ENCODE results near the gene HDAC6. TPM values are rescaled to one million over a fixed set of nuclear protein-coding genes. Genes with fewer than 3 reads are reported as not detected.

Gene HDAC6
- total and polyA plus RNA-seq, 2 of the 13 experiments (the other 11 are each of a cell fraction or from before 2014, with no cell fraction given): 80.4 to 93.6 TPM

DNA sequence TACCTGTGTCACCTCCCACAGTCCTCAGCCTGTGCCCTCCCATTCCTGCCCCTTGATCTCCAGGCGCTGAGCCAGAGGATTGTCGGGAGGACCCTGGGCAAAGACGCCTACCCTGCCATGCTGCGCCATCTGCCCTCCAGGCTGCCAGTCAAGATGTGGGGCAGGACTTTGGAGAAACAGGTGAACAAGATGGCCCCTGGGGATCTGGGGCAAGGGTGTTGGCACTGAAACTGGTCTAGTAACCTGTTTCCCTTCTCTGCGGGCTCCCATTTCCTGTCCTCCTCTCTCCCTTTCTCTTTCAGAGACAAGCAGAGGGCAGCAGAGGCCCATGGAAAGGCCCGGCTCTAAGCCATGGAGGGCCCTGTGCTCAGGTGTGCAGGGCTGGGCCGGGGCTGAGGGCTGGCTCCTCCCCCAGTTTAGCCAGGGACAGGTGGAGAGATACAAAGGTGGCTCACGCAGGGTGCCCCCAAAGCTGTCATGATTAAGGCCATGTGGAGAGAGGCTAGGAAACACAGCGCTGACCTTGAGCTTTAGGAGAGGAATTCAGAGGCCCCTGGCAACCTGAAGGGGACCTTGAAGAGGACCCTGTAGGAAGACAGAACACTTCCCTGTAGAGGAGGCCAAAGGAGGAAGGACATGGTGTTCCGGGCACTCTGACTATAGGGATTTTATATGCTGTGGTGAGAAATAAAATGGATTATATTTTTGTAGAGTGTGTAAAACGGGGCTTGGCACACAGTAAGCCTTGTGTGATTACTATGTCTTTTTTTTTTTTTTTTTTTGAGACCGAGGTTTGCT is 40.0 kb upstream of the HDAC6 start, which contains the start of gene GLOD5 (continued):
- TF ChIP-seq, protein P1, sequence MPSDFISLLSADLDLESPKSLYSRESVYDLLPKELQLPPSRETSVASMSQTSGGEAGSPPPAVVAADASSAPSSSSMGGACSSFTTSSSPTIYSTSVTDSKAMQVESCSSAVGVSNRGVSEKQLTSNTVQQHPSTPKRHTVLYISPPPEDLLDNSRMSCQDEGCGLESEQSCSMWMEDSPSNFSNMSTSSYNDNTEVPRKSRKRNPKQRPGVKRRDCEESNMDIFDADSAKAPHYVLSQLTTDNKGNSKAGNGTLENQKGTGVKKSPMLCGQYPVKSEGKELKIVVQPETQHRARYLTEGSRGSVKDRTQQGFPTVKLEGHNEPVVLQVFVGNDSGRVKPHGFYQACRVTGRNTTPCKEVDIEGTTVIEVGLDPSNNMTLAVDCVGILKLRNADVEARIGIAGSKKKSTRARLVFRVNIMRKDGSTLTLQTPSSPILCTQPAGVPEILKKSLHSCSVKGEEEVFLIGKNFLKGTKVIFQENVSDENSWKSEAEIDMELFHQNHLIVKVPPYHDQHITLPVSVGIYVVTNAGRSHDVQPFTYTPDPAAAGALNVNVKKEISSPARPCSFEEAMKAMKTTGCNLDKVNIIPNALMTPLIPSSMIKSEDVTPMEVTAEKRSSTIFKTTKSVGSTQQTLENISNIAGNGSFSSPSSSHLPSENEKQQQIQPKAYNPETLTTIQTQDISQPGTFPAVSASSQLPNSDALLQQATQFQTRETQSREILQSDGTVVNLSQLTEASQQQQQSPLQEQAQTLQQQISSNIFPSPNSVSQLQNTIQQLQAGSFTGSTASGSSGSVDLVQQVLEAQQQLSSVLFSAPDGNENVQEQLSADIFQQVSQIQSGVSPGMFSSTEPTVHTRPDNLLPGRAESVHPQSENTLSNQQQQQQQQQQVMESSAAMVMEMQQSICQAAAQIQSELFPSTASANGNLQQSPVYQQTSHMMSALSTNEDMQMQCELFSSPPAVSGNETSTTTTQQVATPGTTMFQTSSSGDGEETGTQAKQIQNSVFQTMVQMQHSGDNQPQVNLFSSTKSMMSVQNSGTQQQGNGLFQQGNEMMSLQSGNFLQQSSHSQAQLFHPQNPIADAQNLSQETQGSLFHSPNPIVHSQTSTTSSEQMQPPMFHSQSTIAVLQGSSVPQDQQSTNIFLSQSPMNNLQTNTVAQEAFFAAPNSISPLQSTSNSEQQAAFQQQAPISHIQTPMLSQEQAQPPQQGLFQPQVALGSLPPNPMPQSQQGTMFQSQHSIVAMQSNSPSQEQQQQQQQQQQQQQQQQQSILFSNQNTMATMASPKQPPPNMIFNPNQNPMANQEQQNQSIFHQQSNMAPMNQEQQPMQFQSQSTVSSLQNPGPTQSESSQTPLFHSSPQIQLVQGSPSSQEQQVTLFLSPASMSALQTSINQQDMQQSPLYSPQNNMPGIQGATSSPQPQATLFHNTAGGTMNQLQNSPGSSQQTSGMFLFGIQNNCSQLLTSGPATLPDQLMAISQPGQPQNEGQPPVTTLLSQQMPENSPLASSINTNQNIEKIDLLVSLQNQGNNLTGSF (CRISPR knock-in tag; IDR thresholded peaks at IDR 0.05): no peak
- TF ChIP-seq PAX8 (CRISPR knock-in tag; IDR thresholded peaks at IDR 0.05; ENCODE audit: borderline replicate concordance) (no peak), FOSL1 (CRISPR knock-in tag; IDR thresholded peaks at IDR 0.05; ENCODE audit: borderline replicate concordance) (no peak), SETDB1 (CRISPR knock-in tag; IDR thresholded peaks at IDR 0.05; ENCODE audit: borderline replicate concordance) (no peak), GABPA (IDR thresholded peaks at IDR 0.05; ENCODE audit: low read depth, low read length) (no peak), GABPA (CRISPR knock-in tag; IDR thresholded peaks at IDR 0.05; ENCODE audit: low read depth) (peak; percentile 42; the same call in 1 of the 2 replicates), FLYWCH1 (CRISPR knock-in tag; IDR thresholded peaks at IDR 0.05) (no peak), PCBP1 (IDR thresholded peaks at IDR 0.05; ENCODE audit: borderline replicate concordance, low read depth, low read length) (no peak)
- TF ChIP-seq, protein P2, sequence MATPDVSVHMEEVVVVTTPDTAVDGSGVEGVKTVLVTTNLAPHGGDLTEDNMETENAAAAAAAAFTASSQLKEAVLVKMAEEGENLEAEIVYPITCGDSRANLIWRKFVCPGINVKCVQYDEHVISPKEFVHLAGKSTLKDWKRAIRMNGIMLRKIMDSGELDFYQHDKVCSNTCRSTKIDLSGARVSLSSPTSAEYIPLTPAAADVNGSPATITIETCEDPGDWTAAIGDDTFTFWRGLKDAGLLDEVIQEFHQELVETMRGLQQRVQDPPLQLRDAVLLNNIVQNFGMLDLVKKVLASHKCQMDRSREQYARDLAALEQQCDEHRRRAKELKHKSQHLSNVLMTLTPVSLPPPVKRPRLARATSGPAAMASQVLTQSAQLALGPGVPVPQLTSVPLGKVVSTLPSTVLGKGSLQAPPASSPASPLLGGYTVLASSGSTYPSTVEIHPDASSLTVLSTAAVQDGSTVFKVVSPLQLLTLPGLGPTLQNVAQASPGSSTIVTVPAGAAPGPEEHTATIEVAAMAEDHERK (CRISPR knock-in tag; IDR thresholded peaks at IDR 0.05; ENCODE audit: low read depth): no peak
- TF ChIP-seq, protein P3, sequence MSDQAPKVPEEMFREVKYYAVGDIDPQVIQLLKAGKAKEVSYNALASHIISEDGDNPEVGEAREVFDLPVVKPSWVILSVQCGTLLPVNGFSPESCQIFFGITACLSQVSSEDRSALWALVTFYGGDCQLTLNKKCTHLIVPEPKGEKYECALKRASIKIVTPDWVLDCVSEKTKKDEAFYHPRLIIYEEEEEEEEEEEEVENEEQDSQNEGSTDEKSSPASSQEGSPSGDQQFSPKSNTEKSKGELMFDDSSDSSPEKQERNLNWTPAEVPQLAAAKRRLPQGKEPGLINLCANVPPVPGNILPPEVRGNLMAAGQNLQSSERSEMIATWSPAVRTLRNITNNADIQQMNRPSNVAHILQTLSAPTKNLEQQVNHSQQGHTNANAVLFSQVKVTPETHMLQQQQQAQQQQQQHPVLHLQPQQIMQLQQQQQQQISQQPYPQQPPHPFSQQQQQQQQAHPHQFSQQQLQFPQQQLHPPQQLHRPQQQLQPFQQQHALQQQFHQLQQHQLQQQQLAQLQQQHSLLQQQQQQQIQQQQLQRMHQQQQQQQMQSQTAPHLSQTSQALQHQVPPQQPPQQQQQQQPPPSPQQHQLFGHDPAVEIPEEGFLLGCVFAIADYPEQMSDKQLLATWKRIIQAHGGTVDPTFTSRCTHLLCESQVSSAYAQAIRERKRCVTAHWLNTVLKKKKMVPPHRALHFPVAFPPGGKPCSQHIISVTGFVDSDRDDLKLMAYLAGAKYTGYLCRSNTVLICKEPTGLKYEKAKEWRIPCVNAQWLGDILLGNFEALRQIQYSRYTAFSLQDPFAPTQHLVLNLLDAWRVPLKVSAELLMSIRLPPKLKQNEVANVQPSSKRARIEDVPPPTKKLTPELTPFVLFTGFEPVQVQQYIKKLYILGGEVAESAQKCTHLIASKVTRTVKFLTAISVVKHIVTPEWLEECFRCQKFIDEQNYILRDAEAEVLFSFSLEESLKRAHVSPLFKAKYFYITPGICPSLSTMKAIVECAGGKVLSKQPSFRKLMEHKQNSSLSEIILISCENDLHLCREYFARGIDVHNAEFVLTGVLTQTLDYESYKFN (CRISPR knock-in tag; conservative IDR thresholded peaks at IDR 0.05): no peak
- TF ChIP-seq, protein P4, sequence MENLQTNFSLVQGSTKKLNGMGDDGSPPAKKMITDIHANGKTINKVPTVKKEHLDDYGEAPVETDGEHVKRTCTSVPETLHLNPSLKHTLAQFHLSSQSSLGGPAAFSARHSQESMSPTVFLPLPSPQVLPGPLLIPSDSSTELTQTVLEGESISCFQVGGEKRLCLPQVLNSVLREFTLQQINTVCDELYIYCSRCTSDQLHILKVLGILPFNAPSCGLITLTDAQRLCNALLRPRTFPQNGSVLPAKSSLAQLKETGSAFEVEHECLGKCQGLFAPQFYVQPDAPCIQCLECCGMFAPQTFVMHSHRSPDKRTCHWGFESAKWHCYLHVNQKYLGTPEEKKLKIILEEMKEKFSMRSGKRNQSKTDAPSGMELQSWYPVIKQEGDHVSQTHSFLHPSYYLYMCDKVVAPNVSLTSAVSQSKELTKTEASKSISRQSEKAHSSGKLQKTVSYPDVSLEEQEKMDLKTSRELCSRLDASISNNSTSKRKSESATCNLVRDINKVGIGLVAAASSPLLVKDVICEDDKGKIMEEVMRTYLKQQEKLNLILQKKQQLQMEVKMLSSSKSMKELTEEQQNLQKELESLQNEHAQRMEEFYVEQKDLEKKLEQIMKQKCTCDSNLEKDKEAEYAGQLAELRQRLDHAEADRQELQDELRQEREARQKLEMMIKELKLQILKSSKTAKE (CRISPR knock-in tag; IDR thresholded peaks at IDR 0.05; ENCODE audit: borderline replicate concordance): no peak
- TF ChIP-seq, protein P5, sequence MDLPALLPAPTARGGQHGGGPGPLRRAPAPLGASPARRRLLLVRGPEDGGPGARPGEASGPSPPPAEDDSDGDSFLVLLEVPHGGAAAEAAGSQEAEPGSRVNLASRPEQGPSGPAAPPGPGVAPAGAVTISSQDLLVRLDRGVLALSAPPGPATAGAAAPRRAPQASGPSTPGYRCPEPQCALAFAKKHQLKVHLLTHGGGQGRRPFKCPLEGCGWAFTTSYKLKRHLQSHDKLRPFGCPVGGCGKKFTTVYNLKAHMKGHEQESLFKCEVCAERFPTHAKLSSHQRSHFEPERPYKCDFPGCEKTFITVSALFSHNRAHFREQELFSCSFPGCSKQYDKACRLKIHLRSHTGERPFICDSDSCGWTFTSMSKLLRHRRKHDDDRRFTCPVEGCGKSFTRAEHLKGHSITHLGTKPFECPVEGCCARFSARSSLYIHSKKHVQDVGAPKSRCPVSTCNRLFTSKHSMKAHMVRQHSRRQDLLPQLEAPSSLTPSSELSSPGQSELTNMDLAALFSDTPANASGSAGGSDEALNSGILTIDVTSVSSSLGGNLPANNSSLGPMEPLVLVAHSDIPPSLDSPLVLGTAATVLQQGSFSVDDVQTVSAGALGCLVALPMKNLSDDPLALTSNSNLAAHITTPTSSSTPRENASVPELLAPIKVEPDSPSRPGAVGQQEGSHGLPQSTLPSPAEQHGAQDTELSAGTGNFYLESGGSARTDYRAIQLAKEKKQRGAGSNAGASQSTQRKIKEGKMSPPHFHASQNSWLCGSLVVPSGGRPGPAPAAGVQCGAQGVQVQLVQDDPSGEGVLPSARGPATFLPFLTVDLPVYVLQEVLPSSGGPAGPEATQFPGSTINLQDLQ (CRISPR knock-in tag; IDR thresholded peaks at IDR 0.05): no peak

Measured in HepG2 (cell line).